Measurements from ENCODE around the gene KRT2.

KRT2 gene

DNA sequence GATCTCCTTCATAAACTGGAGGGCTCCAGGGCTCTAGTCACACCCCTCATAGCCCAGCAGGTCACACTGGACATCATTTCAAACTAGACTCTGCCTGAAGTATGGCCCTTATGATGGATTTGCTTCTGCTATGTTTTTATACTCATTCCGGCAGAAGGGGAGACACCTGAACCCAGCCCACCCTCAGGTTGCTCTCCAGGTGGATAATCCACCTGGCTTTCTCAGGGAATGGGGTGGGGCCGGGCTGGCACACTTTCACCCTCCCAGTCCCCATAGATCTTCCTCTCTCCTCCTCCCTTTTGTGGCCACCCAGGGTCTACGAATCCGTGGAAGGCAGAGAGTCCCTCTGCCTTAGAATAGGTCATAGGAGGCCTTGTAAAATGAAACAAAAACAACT is 23.9 kb downstream of the KRT2 start:
- Histone ChIP-seq H3K4me2 (no peak overlapping the region), H3K4me3 (IDR thresholded peaks at IDR 0.05; ENCODE audit: insufficient read depth, low read depth, low read length) (no peak overlapping the region), H3K27ac (no peak overlapping the region), H3K79me2 (ENCODE audit: insufficient read depth, low read depth) (no peaks in the 10 kb centered on the region), H3K9ac (no peak overlapping the region), H3K4me1 (ENCODE audit: low read depth, poor library complexity, severe bottlenecking) (no peaks in the 10 kb centered on the region), H2AFZ (ENCODE audit: low read depth) (no peak overlapping the region), H4K20me1 (ENCODE audit: insufficient read depth) (no peaks in the 10 kb centered on the region), H3K36me3 (ENCODE audit: insufficient read depth) (no peaks in the 10 kb centered on the region), H3K27me3 (ENCODE audit: insufficient read depth, low read depth) (peaks cover 13% of the 10 kb centered on the region)
- TF ChIP-seq, protein P1, sequence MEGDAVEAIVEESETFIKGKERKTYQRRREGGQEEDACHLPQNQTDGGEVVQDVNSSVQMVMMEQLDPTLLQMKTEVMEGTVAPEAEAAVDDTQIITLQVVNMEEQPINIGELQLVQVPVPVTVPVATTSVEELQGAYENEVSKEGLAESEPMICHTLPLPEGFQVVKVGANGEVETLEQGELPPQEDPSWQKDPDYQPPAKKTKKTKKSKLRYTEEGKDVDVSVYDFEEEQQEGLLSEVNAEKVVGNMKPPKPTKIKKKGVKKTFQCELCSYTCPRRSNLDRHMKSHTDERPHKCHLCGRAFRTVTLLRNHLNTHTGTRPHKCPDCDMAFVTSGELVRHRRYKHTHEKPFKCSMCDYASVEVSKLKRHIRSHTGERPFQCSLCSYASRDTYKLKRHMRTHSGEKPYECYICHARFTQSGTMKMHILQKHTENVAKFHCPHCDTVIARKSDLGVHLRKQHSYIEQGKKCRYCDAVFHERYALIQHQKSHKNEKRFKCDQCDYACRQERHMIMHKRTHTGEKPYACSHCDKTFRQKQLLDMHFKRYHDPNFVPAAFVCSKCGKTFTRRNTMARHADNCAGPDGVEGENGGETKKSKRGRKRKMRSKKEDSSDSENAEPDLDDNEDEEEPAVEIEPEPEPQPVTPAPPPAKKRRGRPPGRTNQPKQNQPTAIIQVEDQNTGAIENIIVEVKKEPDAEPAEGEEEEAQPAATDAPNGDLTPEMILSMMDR (conservative IDR thresholded peaks at IDR 0.05; ENCODE audit: low read depth, low read length) = no peak

DNA sequence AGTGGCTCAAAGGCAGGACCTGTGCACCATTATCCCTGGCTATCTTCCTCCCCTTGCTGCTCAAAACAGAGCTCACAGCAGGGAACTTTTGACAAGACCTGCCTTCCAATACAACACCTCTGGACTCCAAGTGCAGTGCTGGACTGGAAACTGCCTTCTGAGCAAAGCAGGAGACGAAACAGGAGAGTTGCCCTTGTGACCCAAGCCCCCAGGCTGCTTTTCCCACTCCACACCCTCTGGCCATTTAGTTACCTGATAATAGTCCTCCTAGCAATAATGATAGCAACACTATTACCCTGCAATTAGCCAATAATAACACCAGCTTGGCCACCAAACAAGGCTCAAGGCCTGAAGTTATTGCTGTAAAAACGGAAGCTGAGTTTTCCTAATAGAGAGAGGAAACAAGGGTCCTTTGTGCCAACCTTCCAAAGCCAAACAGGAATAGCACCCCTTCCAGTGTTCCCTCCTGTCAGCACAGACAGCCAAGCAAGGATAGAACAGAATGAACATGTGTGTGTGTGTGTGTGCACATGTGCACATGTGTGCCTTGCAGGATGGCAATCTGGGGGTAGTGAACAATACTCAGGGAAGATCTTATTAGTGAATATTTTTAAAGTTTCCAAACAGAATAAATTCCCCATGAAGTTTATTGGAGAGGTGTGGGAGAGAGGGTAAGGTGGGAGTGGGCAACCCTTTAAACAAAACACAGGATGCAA is 24.5 kb downstream of the KRT2 start:
- H3K36me3 ChIP-seq (ENCODE audit: insufficient read depth) = no peaks in the 10 kb centered on the region
- no peaks in the 10 kb centered on the region for H3K4me1 ChIP-seq (ENCODE audit: low read depth, poor library complexity, severe bottlenecking)
- TF ChIP-seq, protein P1 (conservative IDR thresholded peaks at IDR 0.05; ENCODE audit: low read depth, low read length) = no peak
- no peak overlapping the region for H2AFZ ChIP-seq (ENCODE audit: low read depth)
- H3K27ac ChIP-seq = no peak overlapping the region
- no peaks in the 10 kb centered on the region for H3K79me2 ChIP-seq (ENCODE audit: insufficient read depth, low read depth)
- no peak overlapping the region for H3K9ac ChIP-seq
- no peak overlapping the region for H3K4me2 ChIP-seq
- H3K4me3 ChIP-seq (IDR thresholded peaks at IDR 0.05; ENCODE audit: insufficient read depth, low read depth, low read length) = no peak overlapping the region
- H4K20me1 ChIP-seq (ENCODE audit: insufficient read depth) = no peaks in the 10 kb centered on the region
- H3K27me3 ChIP-seq (ENCODE audit: insufficient read depth, low read depth) = peaks cover 13% of the 10 kb centered on the region

DNA sequence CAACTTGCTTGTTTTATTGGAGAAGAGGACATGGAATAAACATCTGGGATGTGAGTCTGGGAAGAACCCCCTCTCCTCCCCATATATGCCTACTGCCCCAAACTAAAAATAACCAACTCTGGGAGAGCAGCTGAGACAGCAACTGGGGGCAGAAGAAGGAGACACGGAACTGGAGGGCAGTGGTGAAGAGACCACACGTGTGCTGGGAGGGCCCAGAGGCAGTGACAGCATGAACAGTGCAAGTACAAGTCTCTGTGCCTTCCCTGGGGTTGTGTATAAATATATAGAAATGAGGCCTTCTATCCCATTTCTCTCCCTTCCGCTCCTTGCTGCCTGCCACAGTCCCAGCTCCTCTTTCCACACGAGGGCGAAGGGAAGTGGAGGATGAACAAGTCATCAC is 29.7 kb downstream of the KRT2 start:
- Histone ChIP-seq H3K4me2 (no peak overlapping the region), H3K27me3 (ENCODE audit: insufficient read depth, low read depth) (peaks cover 22% of the 10 kb centered on the region), H3K9ac (no peak overlapping the region), H3K4me1 (ENCODE audit: low read depth, poor library complexity, severe bottlenecking) (no peaks in the 10 kb centered on the region), H2AFZ (ENCODE audit: low read depth) (no peak overlapping the region), H3K36me3 (ENCODE audit: insufficient read depth) (no peaks in the 10 kb centered on the region), H3K79me2 (ENCODE audit: insufficient read depth, low read depth) (no peaks in the 10 kb centered on the region), H4K20me1 (ENCODE audit: insufficient read depth) (no peaks in the 10 kb centered on the region), H3K27ac (no peak overlapping the region), H3K4me3 (IDR thresholded peaks at IDR 0.05; ENCODE audit: insufficient read depth, low read depth, low read length) (no peak overlapping the region)
- TF ChIP-seq, protein P1 (conservative IDR thresholded peaks at IDR 0.05; ENCODE audit: low read depth, low read length) = no peak

DNA sequence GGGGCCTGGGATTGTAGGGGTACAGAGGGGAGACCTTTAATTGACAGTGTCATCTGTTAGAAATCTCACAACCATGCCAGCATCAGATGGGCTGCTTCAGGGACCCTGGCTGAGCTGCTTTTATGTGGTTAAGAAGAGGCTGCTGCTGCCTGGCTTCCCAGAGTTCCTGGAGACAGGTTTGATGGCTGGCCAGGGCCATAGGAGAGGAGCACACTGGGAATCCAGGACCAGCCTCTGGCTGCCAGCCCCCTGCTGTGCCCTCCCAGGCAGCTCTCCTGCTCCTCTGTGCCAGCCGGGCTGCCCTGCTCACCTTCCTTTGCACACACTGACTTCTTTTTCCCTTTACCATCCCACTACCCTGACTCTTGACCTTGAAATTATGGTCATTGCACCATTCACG is 33.1 kb downstream of the KRT2 start:
- no peak overlapping the region for H3K9ac ChIP-seq
- TF ChIP-seq, protein P1 (conservative IDR thresholded peaks at IDR 0.05; ENCODE audit: low read depth, low read length) = no peak
- no peak overlapping the region for H3K4me3 ChIP-seq (IDR thresholded peaks at IDR 0.05; ENCODE audit: insufficient read depth, low read depth, low read length)
- no peaks in the 10 kb centered on the region for H3K36me3 ChIP-seq (ENCODE audit: insufficient read depth)
- H3K27ac ChIP-seq = no peak overlapping the region
- no peaks in the 10 kb centered on the region for H3K79me2 ChIP-seq (ENCODE audit: insufficient read depth, low read depth)
- no peaks in the 10 kb centered on the region for H4K20me1 ChIP-seq (ENCODE audit: insufficient read depth)
- H3K27me3 ChIP-seq (ENCODE audit: insufficient read depth, low read depth) = peaks cover 44% of the 10 kb centered on the region; the same call in 1 of the 2 replicates
- no peak overlapping the region for H3K4me2 ChIP-seq
- H3K4me1 ChIP-seq (ENCODE audit: low read depth, poor library complexity, severe bottlenecking) = no peaks in the 10 kb centered on the region
- no peak overlapping the region for H2AFZ ChIP-seq (ENCODE audit: low read depth)

All from KMS-11 (cell line).